SHP77 (cell line): Measurements from ENCODE around the gene LAMP5.

Experiments used
- DNase-seq, 2 experiments: peaks; one replicate each; lab custom pipeline; 2025; lab: John Stamatoyannopoulos, UW

The LAMP5 gene

DNA sequence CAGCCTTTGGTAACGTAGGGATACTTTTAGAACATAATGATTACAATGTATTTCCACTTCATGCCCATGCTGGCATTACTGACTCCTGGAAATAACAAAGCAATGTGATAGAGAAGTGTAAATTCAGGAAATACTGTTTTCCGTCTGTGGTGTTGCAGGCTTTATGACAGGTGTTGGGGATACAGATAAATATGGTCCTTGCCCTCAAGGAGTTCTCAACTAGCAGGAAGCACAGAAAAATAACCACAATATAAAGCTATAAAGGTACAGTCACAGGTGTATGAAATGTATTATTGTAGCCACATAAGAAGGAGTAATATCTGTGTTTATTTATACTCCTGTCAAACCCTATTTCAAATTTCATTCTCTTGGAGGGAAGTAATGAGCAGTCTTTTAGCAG, 12.9 kb upstream of the LAMP5 start:
- no peak for DNase-seq

DNA sequence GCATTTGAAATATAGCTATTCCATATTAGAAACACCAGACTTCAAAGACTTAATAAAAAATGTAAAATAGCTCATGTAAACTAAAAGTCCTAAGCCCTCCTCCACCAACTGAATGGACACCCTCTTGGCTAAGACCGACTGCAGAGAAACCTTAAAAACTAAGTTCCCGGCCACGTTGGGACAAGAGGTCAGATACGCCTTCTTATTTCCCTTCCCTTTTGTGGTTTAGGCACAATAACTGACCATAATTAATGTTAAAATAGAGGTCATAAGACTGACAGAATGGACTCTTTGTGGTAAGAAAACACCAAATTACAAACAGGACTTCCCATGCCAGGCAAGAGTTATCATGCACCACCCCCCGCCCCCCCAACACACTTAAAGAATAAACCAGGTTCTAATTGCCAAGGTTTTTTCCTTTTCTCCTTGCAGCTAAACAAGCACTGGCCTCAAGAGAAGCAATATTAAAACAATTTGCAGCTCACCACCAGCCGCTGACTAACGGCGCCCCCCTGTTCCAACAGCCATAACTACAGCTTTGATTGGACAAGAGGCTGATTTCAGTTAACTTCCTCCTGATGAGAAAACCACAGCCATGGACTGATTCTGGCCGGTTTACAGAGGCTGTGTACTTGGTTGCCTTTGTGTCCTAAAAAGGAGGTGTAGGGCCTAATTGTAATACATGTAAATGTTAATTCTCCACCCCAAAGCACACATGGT, 10.7 kb upstream of the LAMP5 start:
- DNase-seq = no peak

DNA sequence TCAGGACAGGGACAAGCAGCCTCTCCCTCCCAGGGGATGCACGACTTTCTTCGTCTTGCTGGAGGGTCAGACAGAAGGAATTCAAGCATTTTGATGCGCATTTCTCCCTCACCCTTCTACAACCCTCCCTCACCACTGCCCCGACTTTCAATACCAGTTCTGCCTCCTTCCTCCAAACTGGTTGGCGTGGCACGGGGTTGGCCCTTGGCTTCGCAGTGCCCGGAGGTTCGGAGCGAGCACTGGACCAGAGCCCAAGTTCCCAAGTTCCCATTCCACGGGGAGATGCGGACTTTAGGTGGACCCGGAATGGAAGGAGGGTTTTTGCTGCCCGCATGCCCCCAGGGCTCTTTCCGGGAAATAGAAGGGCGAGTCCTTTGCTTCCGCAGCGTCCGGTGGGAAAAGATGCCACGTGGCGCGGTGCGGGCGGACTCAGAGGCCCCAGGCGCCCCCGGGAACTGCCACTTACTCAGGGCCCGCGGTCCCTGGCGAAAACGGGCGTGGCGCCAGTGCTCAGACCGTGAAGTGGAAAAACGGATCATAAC, 8.0 kb upstream of the LAMP5 start:
- no peak for DNase-seq

DNA sequence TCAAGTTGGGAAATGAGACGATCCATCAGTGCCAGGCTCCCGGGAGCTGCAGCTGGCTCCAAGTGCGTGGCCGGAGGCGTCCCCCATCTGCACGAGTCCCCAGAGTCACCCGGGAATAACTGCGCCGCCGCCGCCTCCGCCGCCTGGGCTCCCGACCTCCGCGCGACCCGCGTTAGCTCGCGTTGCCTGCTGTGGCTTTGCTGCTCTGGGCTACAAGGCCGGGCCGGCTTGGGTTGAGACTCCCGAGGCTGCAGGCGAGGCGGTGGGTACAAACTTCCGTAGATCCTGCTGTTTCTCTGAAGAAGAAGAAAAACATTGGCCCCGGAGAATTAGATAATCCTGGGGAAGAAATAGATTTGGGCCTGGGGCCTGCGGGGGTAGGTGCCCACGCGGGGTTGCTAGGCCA, 7.4 kb upstream of the LAMP5 start:
- no peak for DNase-seq

DNA sequence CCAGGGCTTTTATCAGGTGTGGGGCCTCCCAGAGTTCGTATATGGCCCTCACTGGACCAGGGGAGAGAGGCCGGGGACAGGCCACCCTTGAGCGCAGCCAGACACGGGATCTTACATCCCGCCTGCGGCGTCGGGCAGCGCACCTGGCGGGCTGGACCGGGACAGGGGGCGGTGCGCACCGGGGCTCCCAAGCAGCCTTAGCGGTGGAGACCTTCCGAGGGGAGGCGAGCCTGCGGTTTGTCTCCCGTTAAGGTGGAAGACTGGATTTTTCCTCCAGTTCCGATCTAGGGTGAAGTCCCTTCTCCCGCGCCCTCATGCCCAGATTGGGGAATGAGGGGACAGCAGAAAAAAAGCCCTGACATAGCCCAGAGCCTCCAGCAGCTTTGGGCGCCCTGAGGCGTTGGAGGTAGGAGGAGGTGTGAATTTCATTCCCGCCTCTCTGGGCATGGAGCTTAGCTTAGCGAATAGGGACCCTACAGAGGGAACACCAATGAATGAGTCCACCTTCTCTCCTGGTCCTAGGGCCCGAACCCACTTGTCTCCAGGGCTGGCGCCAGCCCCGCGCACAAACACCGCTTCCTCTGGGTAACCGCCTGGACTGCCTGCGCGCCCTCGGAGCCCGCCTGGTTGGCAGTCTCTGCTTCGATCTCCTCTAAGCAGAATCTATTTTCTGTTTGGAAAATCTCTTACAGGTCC, 6.7 kb upstream of the LAMP5 start:
- DNase-seq = no peak

DNA sequence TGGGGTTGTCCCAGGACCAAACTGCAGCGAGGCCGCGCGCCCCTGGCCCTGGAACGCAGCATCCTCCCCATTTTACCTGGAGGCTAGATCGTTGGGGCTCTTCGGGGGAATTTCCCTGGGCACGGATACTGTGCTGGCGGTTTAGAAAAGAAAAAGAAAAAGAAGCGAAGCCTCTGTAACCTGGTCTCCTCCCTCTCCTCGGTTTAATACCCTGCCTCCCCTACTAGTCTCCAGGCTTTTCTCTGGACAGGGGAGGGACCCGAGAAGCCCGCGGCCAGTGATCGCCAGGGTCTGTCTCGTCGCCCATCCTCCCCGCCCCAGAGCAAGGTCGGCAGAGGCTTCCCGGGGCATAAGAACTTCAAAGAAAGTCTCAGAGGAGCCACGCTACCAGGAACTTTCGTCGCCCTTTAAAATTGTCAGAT, 6.1 kb upstream of the LAMP5 start:
- no peak for DNase-seq

DNA sequence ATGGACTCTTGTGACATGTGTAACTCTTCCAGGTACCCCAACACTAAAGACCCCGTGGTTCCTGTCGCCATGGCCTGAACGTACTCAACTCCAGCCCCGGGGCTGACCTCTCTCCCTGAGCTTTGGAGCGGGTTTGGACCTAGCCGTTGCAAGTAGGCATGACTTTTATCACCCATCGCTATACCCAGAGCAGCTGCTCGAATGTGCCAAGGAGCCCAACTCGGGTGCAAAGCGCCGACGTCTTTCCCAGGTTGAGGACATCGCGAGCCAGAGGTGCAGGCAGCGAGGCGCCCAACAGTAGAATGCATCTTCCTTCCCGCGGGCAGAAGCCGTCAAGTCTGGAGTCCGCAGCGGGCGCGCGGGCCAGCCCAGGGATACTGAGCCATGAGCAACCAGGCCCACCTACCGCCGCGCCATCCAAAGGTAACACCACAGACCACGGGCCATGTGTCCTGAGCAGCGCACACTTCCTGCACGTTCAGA, 5.7 kb upstream of the LAMP5 start:
- DNase-seq = no peak

DNA sequence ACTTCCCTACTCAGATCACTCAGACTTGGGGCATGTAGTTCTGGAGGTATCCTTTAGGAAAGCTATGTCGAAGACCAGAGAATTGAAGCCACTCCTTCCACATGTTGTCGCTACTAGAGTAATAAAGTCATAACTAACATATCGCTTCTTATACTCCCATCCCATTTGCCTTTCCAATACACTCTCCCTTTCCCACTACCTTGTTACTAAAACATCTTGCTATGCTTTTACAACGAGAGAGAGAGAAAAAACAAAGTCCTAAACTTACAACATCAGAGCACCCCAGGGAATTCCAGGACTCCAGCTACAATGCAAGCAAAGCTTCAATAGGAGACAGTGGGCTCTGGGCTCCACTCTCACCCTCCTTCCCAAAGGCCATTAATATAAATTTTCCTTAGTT, 5.1 kb upstream of the LAMP5 start:
- no peak for DNase-seq

DNA sequence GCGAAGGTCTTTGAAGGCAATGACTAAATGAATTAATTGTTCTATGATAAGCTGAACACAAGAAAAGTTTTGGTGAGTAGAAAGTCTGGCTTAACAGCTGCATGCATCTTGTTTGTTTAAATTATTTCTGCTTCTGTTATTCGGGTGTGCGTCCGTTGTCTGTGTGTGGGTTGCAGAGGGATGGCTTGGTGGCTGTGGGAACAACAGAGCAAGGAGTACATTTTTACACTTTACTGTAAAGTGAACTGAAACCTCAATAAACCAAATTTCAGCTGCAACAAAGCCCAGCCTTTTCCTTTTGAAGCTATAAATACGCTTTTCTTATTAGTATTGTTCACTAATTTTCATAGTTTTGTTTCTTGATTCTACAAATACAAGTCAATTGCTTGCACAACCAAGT, 3.5 kb upstream of the LAMP5 start:
- DNase-seq = no peak

DNA sequence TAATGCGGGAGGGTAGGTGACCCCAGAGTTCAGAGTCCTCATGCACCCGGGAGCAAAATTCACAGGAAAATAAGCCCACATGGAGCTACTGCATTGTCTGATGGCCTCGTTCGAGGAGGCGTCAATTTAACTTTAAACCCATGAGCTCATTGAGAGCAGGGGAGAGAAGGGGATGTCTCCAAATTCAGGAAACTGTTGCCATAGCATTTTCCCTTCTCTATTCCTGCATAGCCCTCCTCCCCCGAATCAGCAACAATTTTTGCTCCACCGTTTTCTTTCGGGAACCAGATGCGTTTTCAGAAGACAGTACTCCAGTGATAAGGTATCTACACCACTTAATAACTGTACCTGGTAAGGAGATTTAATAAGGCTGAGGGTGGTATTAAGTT, 324 bp upstream of the LAMP5 start:
- DNase-seq = no peak

DNA sequence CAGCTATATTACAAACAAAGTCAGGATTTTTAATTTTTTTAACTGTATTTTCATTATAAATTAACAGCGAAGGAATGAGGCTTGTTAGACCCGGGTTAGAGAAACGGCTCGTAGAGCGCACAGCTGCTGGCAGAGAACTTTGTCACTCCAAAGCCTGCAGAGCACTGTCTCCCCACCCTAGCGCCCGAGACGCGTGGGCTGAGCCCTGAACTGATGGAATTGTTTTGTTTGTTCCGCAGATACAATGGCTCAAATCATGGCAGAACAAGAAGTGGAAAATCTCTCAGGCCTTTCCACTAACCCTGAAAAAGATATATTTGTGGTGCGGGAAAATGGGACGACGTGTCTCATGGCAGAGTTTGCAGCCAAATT, 810 bp downstream of the LAMP5 start:
- no peak for DNase-seq

DNA sequence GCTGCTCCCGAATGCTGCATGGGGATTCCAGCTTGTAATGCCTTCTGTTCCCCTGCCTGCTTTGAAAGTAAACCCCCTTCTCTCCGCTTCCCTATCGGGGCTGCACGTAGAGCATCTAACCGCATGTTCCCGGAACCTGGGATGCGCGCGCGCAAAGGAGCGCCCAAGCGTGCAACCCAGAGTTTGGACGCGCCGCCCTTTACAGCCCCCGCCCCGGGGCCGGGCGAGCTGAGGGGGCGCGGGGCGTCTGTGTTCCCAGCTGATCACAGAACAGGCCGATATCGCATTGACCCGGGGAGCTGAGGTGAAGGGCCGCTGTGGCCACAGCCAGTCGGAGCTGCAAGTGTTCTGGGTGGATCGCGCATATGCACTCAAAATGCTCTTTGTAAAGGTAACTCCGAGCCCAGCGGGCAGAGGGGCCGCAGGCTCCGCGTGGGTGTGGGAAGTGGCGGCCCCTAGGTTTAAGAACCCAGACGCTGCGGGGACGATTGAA, 1.4 kb downstream of the LAMP5 start:
- DNase-seq = no peak

DNA sequence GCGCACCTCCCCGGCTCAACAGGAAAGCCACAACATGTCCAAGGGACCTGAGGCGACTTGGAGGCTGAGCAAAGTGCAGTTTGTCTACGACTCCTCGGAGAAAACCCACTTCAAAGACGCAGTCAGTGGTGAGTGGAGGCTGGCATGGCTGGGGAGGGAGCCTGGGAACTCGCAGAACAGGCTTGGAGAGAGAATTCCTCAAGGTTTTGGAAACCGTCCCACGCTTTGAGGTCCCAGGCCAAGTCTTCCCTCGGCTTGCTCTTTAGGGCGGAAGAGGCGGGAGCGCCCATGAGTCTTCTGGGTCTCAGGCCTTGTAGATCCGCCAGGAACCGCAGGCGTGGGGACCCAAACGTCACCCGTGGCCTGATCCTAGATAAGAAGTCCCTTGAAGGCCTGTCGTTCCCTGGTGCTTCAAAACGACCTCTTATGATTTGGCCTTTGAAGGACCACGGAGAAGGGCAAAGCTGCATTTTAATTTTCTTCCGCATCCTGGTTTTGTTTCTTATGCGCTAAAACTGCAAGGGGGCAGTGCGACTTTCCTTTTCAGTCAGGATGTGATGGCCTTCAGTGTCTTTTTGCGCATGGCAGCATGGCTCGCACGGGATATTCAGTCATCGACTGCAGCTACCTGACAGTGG, 2.0 kb downstream of the LAMP5 start:
- DNase-seq = no peak

DNA sequence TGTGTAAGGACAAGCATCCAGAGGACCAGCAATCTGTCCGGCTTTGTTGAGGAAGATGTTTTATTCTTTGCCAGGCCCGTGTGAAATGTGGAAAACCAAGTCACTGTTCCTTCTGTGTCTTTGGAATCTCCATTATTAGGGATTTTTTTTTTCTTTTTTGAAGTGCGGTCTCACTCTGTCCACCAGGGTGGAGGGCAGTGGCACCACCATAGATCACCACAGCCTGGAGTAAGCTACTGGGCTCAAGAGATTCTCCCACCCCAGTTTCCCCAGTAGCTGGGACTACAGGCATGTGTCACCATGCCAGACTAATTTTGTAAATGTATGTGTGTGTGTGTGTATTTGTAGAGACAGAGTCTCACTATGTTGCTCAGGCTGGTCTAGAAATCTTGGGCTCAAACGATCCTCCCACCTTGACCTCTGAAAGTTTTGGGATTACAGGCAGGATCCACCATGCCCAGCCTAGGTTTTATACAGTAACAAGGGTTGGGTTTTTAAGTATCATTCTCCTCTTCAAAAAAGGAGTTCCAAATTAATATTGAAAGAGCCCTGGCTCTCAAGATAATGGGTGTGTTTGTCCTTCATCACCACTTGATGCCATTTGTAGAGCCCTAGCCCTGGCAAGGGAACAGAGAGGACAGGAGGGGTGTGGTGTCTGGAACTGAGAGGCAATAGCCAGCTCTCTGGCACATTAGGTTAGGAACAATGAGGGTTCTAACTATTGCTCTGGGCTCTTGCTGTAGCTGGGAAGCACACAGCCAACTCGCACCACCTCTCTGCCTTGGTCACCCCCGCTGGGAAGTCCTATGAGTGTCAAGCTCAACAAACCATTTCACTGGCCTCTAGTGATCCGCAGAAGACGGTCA, 3.1 kb downstream of the LAMP5 start:
- DNase-seq = no peak

DNA sequence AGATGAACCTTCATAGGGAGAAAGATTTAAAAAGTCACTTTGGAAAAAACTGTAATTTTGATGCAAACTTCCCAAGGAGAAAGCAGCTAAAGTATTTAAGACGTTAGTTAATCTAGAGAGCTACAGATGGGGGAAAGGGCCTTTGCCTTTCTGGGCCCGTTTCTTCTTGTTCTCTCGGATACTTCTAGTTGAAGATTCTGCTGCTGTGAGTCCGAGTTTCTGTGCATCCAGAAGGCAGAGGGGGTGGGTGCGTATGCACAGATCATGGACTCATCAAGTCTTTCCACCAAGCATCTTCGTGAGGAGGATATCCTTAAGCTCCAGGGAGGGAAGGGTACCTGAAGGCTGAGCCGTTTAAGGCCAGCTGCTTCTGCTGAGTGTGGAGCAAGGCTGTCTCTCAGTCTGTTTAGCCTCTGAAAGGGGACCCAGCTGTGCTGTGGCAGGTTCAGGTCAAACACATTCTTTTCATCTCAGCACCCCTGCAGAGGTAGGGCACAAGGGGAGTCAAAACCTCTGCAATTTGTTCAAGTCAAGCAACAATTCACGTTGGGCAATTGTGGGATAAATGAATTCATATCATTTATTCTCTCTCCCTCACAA, 4.3 kb downstream of the LAMP5 start:
- DNase-seq = no peak

DNA sequence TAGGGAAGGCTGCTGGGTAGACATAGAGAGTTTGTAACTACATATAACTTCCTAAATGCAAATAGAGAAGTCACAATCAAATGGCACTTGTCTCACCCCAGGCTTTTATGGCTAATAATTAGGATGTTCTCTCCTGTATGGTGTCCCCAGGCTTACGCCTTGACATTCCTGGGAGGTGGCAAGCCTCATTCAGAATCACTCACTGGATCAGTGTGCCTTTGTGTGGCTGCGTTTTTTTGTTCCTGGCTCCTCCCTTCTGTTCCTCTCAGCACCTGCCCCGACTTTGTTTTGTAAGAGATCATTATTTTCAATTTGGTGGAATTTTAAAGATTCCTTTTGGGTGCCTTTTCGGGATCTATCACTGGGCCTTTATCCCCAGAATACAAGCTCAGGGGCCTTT, 5.7 kb downstream of the LAMP5 start:
- no peak for DNase-seq

DNA sequence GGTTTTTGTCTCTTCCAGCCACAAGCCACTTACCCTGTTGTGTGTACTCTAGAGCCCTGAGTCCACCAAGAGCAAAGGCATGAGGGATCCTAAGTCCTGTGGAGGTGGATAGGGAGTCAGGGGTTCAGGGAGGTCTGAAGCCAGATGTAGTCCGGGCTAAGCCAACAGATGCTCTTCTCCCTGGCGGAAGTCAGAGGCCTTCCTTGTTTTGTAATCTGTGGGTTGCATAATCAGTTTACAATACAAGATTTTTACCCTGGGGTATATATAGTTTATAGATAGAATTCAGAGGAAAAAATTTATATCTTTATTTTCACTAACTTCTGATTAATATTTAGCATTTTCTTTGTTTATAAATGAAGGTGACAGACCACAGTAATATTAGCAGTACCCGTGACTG, 9.2 kb downstream of the LAMP5 start:
- no peak for DNase-seq

DNA sequence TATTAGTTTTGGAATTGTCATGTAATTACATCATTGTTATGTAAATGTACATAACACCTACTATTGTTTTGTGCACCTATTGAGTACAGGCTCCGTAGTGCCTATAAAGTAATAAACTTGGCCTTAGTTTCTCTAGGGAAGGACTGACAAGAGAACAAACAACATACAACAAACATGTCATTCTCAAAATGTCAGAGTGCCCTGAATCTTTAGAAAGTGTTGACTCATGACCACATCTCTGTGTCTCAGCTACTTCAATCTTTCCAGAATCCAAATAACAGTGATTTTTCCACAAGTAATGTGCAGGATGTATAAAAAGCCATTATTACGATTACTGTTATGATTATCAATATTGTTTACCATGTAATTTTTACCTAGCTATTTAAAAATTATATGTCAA, 17.2 kb downstream of the LAMP5 start:
- no peak for DNase-seq

DNA sequence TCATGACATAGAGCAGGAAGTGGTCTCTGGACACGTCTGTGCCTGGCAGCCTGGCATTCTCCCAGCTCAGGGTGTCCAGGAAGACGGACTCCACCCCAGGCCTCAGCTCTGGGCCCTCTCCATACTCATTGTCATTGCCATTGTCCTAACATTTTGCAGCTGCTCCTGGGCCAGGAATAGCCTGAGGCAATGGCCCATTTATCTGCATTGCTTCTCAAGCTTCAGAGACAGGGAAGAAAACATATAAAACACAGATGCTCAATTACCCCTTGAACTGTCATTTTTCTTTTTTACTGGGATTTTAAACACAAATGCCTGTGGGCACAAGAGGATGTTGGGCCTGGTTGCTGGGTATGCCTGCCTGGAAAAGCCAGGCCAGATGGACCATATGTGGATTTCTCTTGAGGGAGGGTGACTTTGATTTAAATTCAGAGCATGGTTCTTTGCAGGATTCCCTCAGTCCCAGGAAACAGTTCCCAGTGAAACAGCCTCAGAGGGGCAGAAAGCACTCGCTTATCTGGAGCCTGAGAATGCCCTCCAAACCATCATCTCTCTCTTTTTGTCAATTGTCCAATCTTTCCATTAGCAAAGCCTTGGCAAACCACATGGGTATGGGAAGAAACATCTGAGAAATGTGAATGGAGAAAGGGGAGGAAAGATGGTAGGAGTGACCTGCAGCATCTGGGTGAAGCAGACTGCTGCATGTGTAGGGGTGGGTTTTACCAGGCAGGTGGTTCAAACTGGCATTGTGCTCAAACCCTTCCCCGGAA, 17.9 kb downstream of the LAMP5 start:
- no peak for DNase-seq

DNA sequence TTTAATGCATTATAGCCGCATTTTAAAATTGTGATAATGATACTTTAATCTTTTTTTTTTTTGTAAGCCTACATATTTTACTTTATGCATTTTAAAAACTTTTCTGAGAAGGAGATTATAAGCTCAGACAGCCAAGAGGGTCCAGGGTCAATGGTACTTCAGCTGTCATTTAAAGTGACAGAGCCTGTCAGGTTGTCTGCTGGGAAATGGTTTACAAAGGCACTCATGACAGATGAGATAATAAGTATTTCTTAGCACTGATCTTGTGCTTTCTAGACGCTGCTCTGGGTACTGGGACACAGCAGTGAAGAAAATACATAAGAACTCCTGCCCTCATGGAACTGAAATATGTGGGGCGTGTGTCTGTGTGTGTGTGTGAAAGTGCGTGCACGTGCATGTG, 19.6 kb downstream of the LAMP5 start:
- no peak for DNase-seq

DNA sequence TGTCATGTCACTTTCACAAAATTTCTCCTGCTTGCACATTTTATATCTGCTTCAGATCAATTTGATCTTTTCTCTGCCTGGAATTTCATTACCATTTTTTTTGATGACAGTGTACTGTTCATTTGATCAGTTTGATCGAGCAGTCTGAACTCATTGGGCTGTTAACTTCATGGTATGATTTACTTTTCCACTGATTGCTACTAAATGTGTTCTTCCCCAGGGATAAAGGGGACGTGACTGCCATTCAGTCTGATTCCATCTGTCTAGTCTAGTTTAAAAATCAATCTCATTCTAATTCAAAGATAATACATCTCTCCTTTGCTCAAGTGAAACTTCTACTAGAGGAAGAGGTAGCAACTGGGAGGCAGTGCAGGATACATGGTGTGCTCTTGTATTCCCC, 21.1 kb downstream of the LAMP5 start:
- no peak for DNase-seq
